ENCODE results near the gene XRCC5.

DNA sequence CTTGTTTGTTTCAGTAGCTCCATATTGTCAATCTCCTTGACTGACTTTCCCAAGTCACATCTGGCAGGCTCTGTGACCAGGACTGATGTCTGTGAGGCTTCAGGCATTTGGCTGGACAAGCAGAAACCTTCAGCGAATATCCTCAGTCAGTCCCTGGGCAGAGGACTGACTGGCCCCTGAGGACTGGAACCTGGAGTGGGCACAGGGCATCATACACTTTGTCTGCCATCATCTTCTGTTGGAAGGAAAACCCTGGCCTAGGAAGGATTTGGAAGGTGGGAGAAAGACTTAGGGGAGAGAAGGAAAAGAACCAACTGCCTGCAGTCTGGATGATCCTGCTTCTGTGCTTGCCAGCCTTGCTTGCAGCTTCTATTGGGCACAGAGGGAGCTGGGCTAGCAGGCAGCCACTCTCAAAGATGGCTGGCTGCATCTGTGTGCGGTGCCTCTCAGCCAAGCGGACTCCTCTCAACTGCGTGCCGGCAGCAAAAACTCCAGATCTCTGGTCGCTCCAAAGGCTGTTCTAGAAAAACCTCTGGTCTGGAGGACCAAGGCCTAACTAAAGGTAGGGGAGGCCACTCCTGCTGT is 136.3 kb downstream of the XRCC5 start:
- TF ChIP-seq, protein P1, sequence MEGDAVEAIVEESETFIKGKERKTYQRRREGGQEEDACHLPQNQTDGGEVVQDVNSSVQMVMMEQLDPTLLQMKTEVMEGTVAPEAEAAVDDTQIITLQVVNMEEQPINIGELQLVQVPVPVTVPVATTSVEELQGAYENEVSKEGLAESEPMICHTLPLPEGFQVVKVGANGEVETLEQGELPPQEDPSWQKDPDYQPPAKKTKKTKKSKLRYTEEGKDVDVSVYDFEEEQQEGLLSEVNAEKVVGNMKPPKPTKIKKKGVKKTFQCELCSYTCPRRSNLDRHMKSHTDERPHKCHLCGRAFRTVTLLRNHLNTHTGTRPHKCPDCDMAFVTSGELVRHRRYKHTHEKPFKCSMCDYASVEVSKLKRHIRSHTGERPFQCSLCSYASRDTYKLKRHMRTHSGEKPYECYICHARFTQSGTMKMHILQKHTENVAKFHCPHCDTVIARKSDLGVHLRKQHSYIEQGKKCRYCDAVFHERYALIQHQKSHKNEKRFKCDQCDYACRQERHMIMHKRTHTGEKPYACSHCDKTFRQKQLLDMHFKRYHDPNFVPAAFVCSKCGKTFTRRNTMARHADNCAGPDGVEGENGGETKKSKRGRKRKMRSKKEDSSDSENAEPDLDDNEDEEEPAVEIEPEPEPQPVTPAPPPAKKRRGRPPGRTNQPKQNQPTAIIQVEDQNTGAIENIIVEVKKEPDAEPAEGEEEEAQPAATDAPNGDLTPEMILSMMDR (optimal IDR thresholded peaks at IDR 0.05 in 1 of 3, IDR thresholded peaks at IDR 0.05 in 1 of 3, conservative IDR thresholded peaks at IDR 0.05 in 1 of 3; ENCODE audit: extremely low read depth in 1 of 3, insufficient read depth in 2 of 3, low read length in 3 of 3), result no peak
- TF ChIP-seq EZH2 (IDR thresholded peaks at IDR 0.05; ENCODE audit: low read length), result no peak
